Measurements from ENCODE around the gene NPB.

DNA sequence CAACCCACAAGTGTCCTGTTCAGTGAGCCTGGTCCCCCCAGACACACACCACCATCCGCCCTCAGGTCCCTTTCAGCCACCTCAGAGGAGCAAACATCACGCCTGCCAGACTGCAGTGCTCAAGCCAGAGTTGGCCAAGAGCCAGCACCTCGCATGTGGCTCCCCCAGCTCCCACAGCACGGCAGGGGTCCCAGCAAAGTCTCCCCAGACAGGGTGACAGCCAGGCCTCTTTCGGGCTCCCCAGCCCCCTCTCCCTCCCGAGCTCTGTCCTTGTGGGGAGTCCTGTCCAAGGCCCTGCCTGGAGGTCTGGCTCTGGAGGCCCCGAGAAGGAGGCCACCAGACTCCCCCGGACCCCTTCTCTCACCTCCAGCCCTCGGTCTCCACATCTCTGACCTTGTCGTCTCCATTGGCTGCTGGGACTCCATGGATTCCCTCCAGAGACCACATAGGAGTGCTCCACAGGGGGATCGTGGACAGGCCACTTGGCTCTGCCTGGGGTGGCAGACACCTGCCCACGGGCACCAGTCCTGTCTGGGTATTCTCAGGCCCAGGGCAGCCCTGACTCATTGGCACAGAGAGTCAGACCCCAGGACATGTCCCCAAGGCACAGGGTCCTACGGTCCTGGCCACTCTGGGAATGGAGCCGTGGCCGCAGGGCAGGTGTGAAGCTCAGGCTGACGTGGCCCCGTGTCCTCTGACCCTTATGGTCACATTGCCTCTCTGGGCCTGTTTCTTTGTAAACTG is 46.8 kb downstream of the NPB start:
- no peak for TF ChIP-seq CREB1 (IDR thresholded peaks at IDR 0.05; ENCODE audit: low read depth)
- no peak for TF ChIP-seq EGR1 (IDR thresholded peaks at IDR 0.05)
- TF ChIP-seq, protein P1, sequence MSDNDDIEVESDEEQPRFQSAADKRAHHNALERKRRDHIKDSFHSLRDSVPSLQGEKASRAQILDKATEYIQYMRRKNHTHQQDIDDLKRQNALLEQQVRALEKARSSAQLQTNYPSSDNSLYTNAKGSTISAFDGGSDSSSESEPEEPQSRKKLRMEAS (IDR thresholded peaks at IDR 0.05) = no peak
- no peak for TF ChIP-seq EP300 (IDR thresholded peaks at IDR 0.05; ENCODE audit: borderline replicate concordance)
- TF ChIP-seq YY1 (IDR thresholded peaks at IDR 0.05; ENCODE audit: low read depth) = no peak
- no peak for TF ChIP-seq ZBTB7A (IDR thresholded peaks at IDR 0.05; ENCODE audit: low read depth)
- no peak for TF ChIP-seq FOXM1 (IDR thresholded peaks at IDR 0.05; ENCODE audit: borderline replicate concordance, low read depth)
- TF ChIP-seq CEBPB (IDR thresholded peaks at IDR 0.05) = no peak
- no peak for TF ChIP-seq RAD21 (IDR thresholded peaks at IDR 0.05; ENCODE audit: low read depth)
- TF ChIP-seq, protein P2, sequence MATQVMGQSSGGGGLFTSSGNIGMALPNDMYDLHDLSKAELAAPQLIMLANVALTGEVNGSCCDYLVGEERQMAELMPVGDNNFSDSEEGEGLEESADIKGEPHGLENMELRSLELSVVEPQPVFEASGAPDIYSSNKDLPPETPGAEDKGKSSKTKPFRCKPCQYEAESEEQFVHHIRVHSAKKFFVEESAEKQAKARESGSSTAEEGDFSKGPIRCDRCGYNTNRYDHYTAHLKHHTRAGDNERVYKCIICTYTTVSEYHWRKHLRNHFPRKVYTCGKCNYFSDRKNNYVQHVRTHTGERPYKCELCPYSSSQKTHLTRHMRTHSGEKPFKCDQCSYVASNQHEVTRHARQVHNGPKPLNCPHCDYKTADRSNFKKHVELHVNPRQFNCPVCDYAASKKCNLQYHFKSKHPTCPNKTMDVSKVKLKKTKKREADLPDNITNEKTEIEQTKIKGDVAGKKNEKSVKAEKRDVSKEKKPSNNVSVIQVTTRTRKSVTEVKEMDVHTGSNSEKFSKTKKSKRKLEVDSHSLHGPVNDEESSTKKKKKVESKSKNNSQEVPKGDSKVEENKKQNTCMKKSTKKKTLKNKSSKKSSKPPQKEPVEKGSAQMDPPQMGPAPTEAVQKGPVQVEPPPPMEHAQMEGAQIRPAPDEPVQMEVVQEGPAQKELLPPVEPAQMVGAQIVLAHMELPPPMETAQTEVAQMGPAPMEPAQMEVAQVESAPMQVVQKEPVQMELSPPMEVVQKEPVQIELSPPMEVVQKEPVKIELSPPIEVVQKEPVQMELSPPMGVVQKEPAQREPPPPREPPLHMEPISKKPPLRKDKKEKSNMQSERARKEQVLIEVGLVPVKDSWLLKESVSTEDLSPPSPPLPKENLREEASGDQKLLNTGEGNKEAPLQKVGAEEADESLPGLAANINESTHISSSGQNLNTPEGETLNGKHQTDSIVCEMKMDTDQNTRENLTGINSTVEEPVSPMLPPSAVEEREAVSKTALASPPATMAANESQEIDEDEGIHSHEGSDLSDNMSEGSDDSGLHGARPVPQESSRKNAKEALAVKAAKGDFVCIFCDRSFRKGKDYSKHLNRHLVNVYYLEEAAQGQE (IDR thresholded peaks at IDR 0.05; ENCODE audit: low read depth) = no peak
- no peak for TF ChIP-seq TEAD4 (IDR thresholded peaks at IDR 0.05)
- no peak for TF ChIP-seq USF1 (IDR thresholded peaks at IDR 0.05)
- no peak for TF ChIP-seq TAF1 (IDR thresholded peaks at IDR 0.05; ENCODE audit: low read depth)

Data from Ishikawa (cell line).